HEK293 (cell line): ENCODE data around the gene STXBP4.

Source experiments
- CTCF ChIA-PET: fragments of 350-600 bp; formaldehyde crosslinking; extraction: SDS; loops from one replicate; lab custom pipeline; 2021; ENCODE audit warnings: antibody characterized with exemption; lab: Yijun Ruan, JAX
- POLR2A ChIA-PET: fragments of 300-600 bp; formaldehyde crosslinking; extraction: SDS; loops from one replicate; lab custom pipeline; 2020; ENCODE audit warnings: antibody characterized with exemption, inconsistent platforms; lab: Yijun Ruan, JAX
- H3K27ac ChIP-seq: fragments of 200-500 bp; sonication (Bioruptor generic); 2 replicates; pipeline ENCODE4 v1.5.1; 2014; ENCODE audit warnings: low read depth, low read length, control low read depth, inconsistent platforms; ENCODE audit errors: extremely low read depth
- H3K36me3 ChIP-seq, 2 experiments: fragments of 200-500 bp in 1 of 2; sonication (Bioruptor generic) in 1 of 2; 1 replicate in 1 of 2; 2 replicates in 1 of 2; pipeline ENCODE4 v1.5.1; 2014 to 2017; ENCODE audit warnings: inconsistent platforms in 2 of 2, low read length in 2 of 2; ENCODE audit not compliant: control insufficient read depth in 2 of 2, insufficient read depth in 1 of 2
- H3K4me1 ChIP-seq: fragments of 200-500 bp; sonication (Bioruptor generic); 2 replicates; pipeline ENCODE4 v1.5.1; 2014; ENCODE audit warnings: mild to moderate bottlenecking, low read length, inconsistent platforms; ENCODE audit not compliant: control insufficient read depth, insufficient read depth
- H3K4me3 ChIP-seq: 2 replicates; pipeline ENCODE4 v1.5.1; 2011; ENCODE audit warnings: low read depth, mild to moderate bottlenecking, control low read depth, low read length, moderate library complexity
- H3K9me3 ChIP-seq: fragments of 200-500 bp; sonication (Bioruptor generic); 2 replicates; pipeline ENCODE4 v1.5.1; 2014; ENCODE audit warnings: low read depth, low read length, inconsistent platforms; ENCODE audit not compliant: control insufficient read depth, insufficient read depth
- GLI4 ChIP-seq: fragments of 450-650 bp; formaldehyde crosslinking; IDR thresholded peaks from 2 replicates; pipeline ENCODE4 v1.5.1; 2016; ENCODE audit warnings: missing biosample characterization, missing genetic modification characterization
- GLIS2 ChIP-seq: fragments of 450-650 bp; formaldehyde crosslinking; IDR thresholded peaks from 2 replicates; pipeline ENCODE4 v1.5.1; 2016; ENCODE audit warnings: missing biosample characterization, missing genetic modification characterization
- HOXA7 ChIP-seq: sonication (generic); formaldehyde crosslinking; IDR thresholded peaks from 2 replicates; pipeline ENCODE4 v1.8.1; 2022; ENCODE audit warnings: missing genetic modification reagents, borderline replicate concordance
- RBAK ChIP-seq: fragments of 450-650 bp; formaldehyde crosslinking; IDR thresholded peaks from 2 replicates; pipeline ENCODE4 v1.5.1; 2016; ENCODE audit warnings: missing biosample characterization, missing genetic modification characterization
- REPIN1 ChIP-seq: fragments of 450-650 bp; formaldehyde crosslinking; IDR thresholded peaks from 2 replicates; pipeline ENCODE4 v1.5.1; 2017; ENCODE audit warnings: missing biosample characterization, missing genetic modification characterization, low read depth
- SCRT2 ChIP-seq: fragments of 450-650 bp; formaldehyde crosslinking; IDR thresholded peaks from 2 replicates; pipeline ENCODE4 v1.5.1; 2016; ENCODE audit warnings: missing biosample characterization, missing genetic modification characterization
- TRIM28 ChIP-seq: IDR thresholded peaks from 2 replicates; pipeline ENCODE4 v1.6.1; 2011; ENCODE audit warnings: low read length, control low read depth, borderline replicate concordance
- ZBTB21 ChIP-seq: fragments of 450-650 bp; formaldehyde crosslinking; IDR thresholded peaks from 2 replicates; pipeline ENCODE4 v1.5.1; 2017; ENCODE audit warnings: missing biosample characterization, missing genetic modification characterization
- ZFP37 ChIP-seq: fragments of 450-650 bp; formaldehyde crosslinking; IDR thresholded peaks from 2 replicates; pipeline ENCODE4 v1.5.1; 2016; ENCODE audit warnings: missing biosample characterization, missing genetic modification characterization
- ZNF169 ChIP-seq: fragments of 450-650 bp; formaldehyde crosslinking; IDR thresholded peaks from 2 replicates; pipeline ENCODE4 v1.5.1; 2016; ENCODE audit warnings: missing biosample characterization, missing genetic modification characterization
- ZNF223 ChIP-seq: fragments of 450-650 bp; formaldehyde crosslinking; IDR thresholded peaks from 2 replicates; pipeline ENCODE4 v1.5.1; 2016; ENCODE audit warnings: missing biosample characterization, missing genetic modification characterization
- ZNF335 ChIP-seq: fragments of 450-650 bp; formaldehyde crosslinking; conservative IDR thresholded peaks from 2 replicates; pipeline ENCODE4 v1.5.1; 2016; ENCODE audit warnings: missing biosample characterization, missing genetic modification characterization
- ZNF433 ChIP-seq: fragments of 450-650 bp; formaldehyde crosslinking; IDR thresholded peaks from 2 replicates; pipeline ENCODE4 v1.5.1; 2016; ENCODE audit warnings: missing biosample characterization, missing genetic modification characterization, low read depth
- ZNF510 ChIP-seq: fragments of 450-650 bp; formaldehyde crosslinking; IDR thresholded peaks from 2 replicates; pipeline ENCODE4 v1.5.1; 2018; ENCODE audit warnings: mild to moderate bottlenecking, missing genetic modification characterization, missing biosample characterization; ENCODE audit not compliant: insufficient replicate concordance
- ZNF629 ChIP-seq: fragments of 450-650 bp; formaldehyde crosslinking; IDR thresholded peaks from 2 replicates; pipeline ENCODE4 v1.5.1; 2017; ENCODE audit warnings: missing biosample characterization, missing genetic modification characterization
- ZNF645 ChIP-seq: fragments of 450-650 bp; formaldehyde crosslinking; IDR thresholded peaks from 2 replicates; pipeline ENCODE4; 2016; ENCODE audit warnings: missing biosample characterization, missing genetic modification characterization
- ZNF768 ChIP-seq: fragments of 450-650 bp; formaldehyde crosslinking; IDR thresholded peaks from 2 replicates; pipeline ENCODE4 v1.5.1; 2018; ENCODE audit warnings: missing biosample characterization, mild to moderate bottlenecking, missing genetic modification characterization
- TF ChIP-seq, protein P1 (sequence below): fragments of 450-650 bp; formaldehyde crosslinking; IDR thresholded peaks from 2 replicates; pipeline ENCODE4 v1.5.1; 2016; ENCODE audit warnings: missing biosample characterization, missing genetic modification characterization
- TF ChIP-seq, protein P2 (sequence below): fragments of 450-650 bp; formaldehyde crosslinking; IDR thresholded peaks from 2 replicates; pipeline ENCODE4 v1.5.1; 2016; ENCODE audit warnings: missing biosample characterization, missing genetic modification characterization
- TF ChIP-seq, protein P3 (sequence below): fragments of 450-650 bp; formaldehyde crosslinking; IDR thresholded peaks from 2 replicates; pipeline ENCODE4 v1.5.1; 2017; ENCODE audit warnings: missing biosample characterization, missing genetic modification characterization
- TF ChIP-seq, protein P4 (sequence below): fragments of 450-650 bp; formaldehyde crosslinking; IDR thresholded peaks from 2 replicates; pipeline ENCODE4 v1.5.1; 2016; ENCODE audit warnings: missing biosample characterization, missing genetic modification characterization

STXBP4 gene

DNA sequence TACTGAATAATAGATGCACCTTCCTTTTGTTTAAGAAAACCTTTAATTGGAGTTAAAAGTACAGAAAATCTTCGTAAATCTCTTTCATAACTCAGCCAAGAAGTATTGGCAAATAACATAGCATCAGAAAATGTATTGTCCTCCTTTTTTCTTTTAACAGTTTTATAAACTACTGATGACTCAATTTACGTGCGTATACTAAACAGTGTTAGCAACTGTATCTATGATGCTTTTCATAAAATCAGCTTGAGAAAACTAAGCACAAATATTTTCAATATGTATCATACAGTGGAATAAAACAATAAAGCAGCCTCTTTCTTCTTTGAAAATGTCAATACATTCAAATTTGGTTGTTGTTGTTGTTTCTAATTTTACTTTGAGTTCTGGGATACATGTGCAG, 88.6 kb downstream of the STXBP4 start:
- peaks cover 5% of the 10 kb centered on the region; the same call in 1 of the 2 replicates for H3K4me1 ChIP-seq
- H3K9me3 ChIP-seq = no peaks in the 10 kb centered on the region
- CTCF ChIA-PET = interaction anchor here (0.6 to 2.1 kb wide), 2 partner anchors 457 to 1236 kb away, joined by 3 to 5 read pairs; no protein-coding TSS in a partner anchor
- POLR2A ChIA-PET = no interaction called here
- TF ChIP-seq, protein P1, sequence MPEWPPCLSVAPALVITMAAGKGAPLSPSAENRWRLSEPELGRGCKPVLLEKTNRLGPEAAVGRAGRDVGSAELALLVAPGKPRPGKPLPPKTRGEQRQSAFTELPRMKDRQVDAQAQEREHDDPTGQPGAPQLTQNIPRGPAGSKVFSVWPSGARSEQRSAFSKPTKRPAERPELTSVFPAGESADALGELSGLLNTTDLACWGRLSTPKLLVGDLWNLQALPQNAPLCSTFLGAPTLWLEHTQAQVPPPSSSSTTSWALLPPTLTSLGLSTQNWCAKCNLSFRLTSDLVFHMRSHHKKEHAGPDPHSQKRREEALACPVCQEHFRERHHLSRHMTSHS (tag by site-specific recombination) = no peak
- TF ChIP-seq ZNF223 (tag by site-specific recombination) = no peak
- TF ChIP-seq, protein P2, sequence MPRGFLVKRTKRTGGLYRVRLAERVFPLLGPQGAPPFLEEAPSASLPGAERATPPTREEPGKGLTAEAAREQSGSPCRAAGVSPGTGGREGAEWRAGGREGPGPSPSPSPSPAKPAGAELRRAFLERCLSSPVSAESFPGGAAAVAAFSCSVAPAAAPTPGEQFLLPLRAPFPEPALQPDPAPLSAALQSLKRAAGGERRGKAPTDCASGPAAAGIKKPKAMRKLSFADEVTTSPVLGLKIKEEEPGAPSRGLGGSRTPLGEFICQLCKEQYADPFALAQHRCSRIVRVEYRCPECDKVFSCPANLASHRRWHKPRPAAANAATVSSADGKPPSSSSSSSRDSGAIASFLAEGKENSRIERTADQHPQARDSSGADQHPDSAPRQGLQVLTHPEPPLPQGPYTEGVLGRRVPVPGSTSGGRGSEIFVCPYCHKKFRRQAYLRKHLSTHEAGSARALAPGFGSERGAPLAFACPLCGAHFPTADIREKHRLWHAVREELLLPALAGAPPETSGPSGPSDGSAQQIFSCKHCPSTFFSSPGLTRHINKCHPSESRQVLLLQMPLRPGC = no peak
- no peak for TF ChIP-seq GLIS2 (tag by site-specific recombination)
- TF ChIP-seq GLI4 (tag by site-specific recombination) = no peak
- TF ChIP-seq ZNF335 = no peak
- TF ChIP-seq TRIM28 = no peak
- no peak for TF ChIP-seq ZNF433 (tag by site-specific recombination)
- H3K36me3 ChIP-seq = no peaks in the 10 kb centered on the region
- H3K27ac ChIP-seq = no peak overlapping the region
- H3K4me3 ChIP-seq = no peak overlapping the region

GRCh38 chr17:55059724-55060123, 91.2 kb downstream of the STXBP4 start:
- no peaks in the 10 kb centered on the region for H3K36me3 ChIP-seq
- H3K27ac ChIP-seq = no peak overlapping the region
- TF ChIP-seq ZBTB21 (tag by site-specific recombination) = no peak
- TF ChIP-seq ZNF169 (tag by site-specific recombination) = no peak
- TF ChIP-seq ZNF629 (tag by site-specific recombination) = no peak
- TF ChIP-seq RBAK (tag by site-specific recombination) = no peak
- no peak for TF ChIP-seq ZFP37 (tag by site-specific recombination)
- TF ChIP-seq ZNF768 (tag by site-specific recombination) = no peak
- no peak for TF ChIP-seq ZNF645 (tag by site-specific recombination)
- TF ChIP-seq, protein P3, sequence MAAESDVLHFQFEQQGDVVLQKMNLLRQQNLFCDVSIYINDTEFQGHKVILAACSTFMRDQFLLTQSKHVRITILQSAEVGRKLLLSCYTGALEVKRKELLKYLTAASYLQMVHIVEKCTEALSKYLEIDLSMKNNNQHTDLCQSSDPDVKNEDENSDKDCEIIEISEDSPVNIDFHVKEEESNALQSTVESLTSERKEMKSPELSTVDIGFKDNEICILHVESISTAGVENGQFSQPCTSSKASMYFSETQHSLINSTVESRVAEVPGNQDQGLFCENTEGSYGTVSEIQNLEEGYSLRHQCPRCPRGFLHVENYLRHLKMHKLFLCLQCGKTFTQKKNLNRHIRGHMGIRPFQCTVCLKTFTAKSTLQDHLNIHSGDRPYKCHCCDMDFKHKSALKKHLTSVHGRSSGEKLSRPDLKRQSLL (tag by site-specific recombination) = no peak
- TF ChIP-seq SCRT2 = no peak
- no peak for TF ChIP-seq HOXA7 (CRISPR knock-in tag)
- TF ChIP-seq REPIN1 (tag by site-specific recombination) = no peak
- TF ChIP-seq, protein P4, sequence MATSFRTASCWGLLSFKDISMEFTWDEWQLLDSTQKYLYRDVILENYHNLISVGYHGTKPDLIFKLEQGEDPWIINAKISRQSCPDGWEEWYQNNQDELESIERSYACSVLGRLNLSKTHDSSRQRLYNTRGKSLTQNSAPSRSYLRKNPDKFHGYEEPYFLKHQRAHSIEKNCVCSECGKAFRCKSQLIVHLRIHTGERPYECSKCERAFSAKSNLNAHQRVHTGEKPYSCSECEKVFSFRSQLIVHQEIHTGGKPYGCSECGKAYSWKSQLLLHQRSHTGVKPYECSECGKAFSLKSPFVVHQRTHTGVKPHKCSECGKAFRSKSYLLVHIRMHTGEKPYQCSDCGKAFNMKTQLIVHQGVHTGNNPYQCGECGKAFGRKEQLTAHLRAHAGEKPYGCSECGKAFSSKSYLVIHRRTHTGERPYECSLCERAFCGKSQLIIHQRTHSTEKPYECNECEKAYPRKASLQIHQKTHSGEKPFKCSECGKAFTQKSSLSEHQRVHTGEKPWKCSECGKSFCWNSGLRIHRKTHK = no peak
- TF ChIP-seq ZNF510 (tag by site-specific recombination) = no peak
- H3K9me3 ChIP-seq = no peaks in the 10 kb centered on the region
- CTCF ChIA-PET = no interaction called here
- H3K4me1 ChIP-seq = peaks cover 5% of the 10 kb centered on the region; the same call in 1 of the 2 replicates
- POLR2A ChIA-PET = no interaction called here
- no peak overlapping the region for H3K4me3 ChIP-seq
